HG02610 (cell line): Measurements from ENCODE around the gene TAS2R13.

Source experiments
- ATAC-seq: cut with Tn5 transposase; IDR thresholded peaks from one replicate; pipeline ENCODE4 v1.9.1; 2021; ENCODE audit warnings: mild to moderate bottlenecking, moderate library complexity; ENCODE audit not compliant: unreplicated experiment

The TAS2R13 gene

GRCh38 chr12:10909462-10909861 lies at the start of gene TAS2R13:
TSS of gene TAS2R13 (minus strand) at chr12:10909562. CDS start at chr12:10909298, 264 bp downstream.
- no peak for ATAC-seq

GRCh38 chr12:10957741-10958140 lies 48.4 kb upstream of the TAS2R13 start:
- ATAC-seq = no peak

GRCh38 chr12:10956085-10956484 lies 46.7 kb upstream of the TAS2R13 start:
- no peak for ATAC-seq

- ATAC-seq = no peak
These were observed 43.3 kb upstream of the TAS2R13 start for GRCh38 chr12:10952645-10953044.

- ATAC-seq = no peak
These were observed 33.8 kb upstream of the TAS2R13 start for GRCh38 chr12:10943167-10943566.

GRCh38 chr12:10941916-10942607 lies 32.7 kb upstream of the TAS2R13 start:
- ATAC-seq = no peak

GRCh38 chr12:10941369-10941768 lies 32.0 kb upstream of the TAS2R13 start:
- no peak for ATAC-seq

- no peak for ATAC-seq
These were observed 31.0 kb upstream of the TAS2R13 start for GRCh38 chr12:10940389-10940788.

GRCh38 chr12:10939163-10939562 lies 29.8 kb upstream of the TAS2R13 start, which contains the start of gene TAS2R14:
TSS of gene TAS2R14 (minus strand) at chr12:10939263. CDS start at chr12:10939207, 56 bp downstream.
- ATAC-seq = no peak

- ATAC-seq = no peak
These were observed 27.1 kb upstream of the TAS2R13 start for GRCh38 chr12:10936506-10936905.

- ATAC-seq = no peak
These were observed 19.5 kb upstream of the TAS2R13 start, which contains the start of gene PRH2 for GRCh38 chr12:10928746-10929286. TSS of gene PRH2 (plus strand) at chr12:10929236. CDS start at chr12:10929274, 38 bp downstream.

- ATAC-seq = no peak
These were observed 16.9 kb upstream of the TAS2R13 start for GRCh38 chr12:10926269-10926668.

GRCh38 chr12:10919809-10920208 lies 10.4 kb upstream of the TAS2R13 start:
- no peak for ATAC-seq

GRCh38 chr12:10910380-10910779 lies 1.0 kb upstream of the TAS2R13 start:
- ATAC-seq = no peak

GRCh38 chr12:10904686-10905085 lies 4.7 kb downstream of the TAS2R13 start:
- ATAC-seq = no peak

- ATAC-seq = no peak
These were observed 7.9 kb downstream of the TAS2R13 start for GRCh38 chr12:10901427-10901826.

- ATAC-seq = no peak
These were observed 8.4 kb downstream of the TAS2R13 start for GRCh38 chr12:10900972-10901371.

GRCh38 chr12:10900530-10900929 lies 8.8 kb downstream of the TAS2R13 start:
- no peak for ATAC-seq

GRCh38 chr12:10896854-10897253 lies 12.5 kb downstream of the TAS2R13 start:
- ATAC-seq = no peak

- ATAC-seq = no peak
These were observed 17.4 kb downstream of the TAS2R13 start for GRCh38 chr12:10891937-10892336.

- ATAC-seq = no peak
These were observed 20.1 kb downstream of the TAS2R13 start for GRCh38 chr12:10889226-10889625.

GRCh38 chr12:10884086-10884725 lies 25.2 kb downstream of the TAS2R13 start, which contains the start of gene PRH1:
TSS of gene PRH1 (minus strand) at chr12:10884255. CDS start at chr12:10884217, 38 bp downstream.
- no peak for ATAC-seq
